Measurements from ENCODE around the gene PDZK1IP1. TPM values are rescaled to one million over a fixed set of nuclear protein-coding genes. Genes with fewer than 3 reads are reported as not detected.

Gene PDZK1IP1
- total and polyA plus RNA-seq, 2 of the 13 experiments (the other 11 are each of a cell fraction or from before 2014, with no cell fraction given), result 0.24 to 1.6 TPM

DNA sequence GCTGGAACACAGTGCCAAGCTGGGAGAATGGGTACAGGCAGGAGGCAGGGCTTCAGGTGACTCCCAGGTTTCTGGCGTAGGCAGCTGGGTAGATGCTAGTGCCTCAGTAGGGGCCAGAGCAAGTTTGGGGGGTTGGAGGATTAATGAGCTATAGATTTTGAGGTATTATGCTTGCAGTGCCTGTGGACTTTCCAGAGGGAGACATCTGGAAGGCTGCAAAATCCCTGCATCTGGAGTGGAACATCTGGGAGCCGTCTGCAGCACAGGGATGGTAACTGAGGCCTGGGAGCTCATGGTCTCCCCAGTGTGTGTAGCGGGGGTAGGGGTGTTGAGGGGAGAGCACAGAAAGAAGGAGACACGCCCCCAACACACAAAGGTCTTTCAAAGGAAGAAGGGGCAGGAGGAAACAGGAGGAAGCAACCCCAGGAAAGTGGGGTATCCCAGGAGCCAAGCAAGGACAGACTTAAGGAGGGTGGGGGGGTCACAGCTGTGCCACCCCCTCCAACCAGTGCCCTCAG lies 2.2 kb upstream of the PDZK1IP1 start:
- H3K9ac ChIP-seq (ENCODE audit: insufficient read depth, low read depth, low read length), result peak overlapping the region; percentile 77
- TSS peak; percentile 82 for BruUV-seq (replicated peaks)
- peak overlapping the region; percentile 92 for H3K27ac ChIP-seq (ENCODE audit: extremely low read length, insufficient read depth, low read length)
- H3K36me3 ChIP-seq (replicated peaks in 1 of 2; ENCODE audit: control insufficient read depth in 1 of 2, insufficient read depth in 2 of 2, low read length in 2 of 2), result no peaks in the 10 kb centered on the region
- 8% methylated on average over 4 of the region's 4 CpGs for WGBS (ENCODE audit: low lambda C conversion rate)
- DNase-seq (ENCODE audit: low spot score), result no peak
- no peaks in the 10 kb centered on the region for H3K27me3 ChIP-seq (ENCODE audit: control insufficient read depth in 1 of 2, insufficient read depth in 2 of 2, low read length in 2 of 2)
- no peak overlapping the region for H2AFZ ChIP-seq (ENCODE audit: low read length)
- H4K20me1 ChIP-seq (ENCODE audit: insufficient read depth, low read length), result no peaks in the 10 kb centered on the region
- no peaks in the 10 kb centered on the region for H3K79me2 ChIP-seq (ENCODE audit: insufficient read depth, low read length)
- peak overlapping the region; percentile 79 for H3K4me2 ChIP-seq (ENCODE audit: low read depth, low read length)
- CTCF ChIA-PET (ENCODE audit: low intra/inter-chr PET ratio, low total read pairs), result interaction anchor here (1.6 to 3.9 kb wide), 2 partner anchors 13 to 71 kb away, joined by 10 to 28 read pairs; no protein-coding TSS in a partner anchor
- peak overlapping the region; percentile 41 to 66 (median 53); a peak in 5 of 6 replicates for H3K4me3 ChIP-seq (replicated peaks in 1 of 3; ENCODE audit: insufficient read depth in 1 of 3, low read depth in 2 of 3, low read length in 3 of 3)
- intact Hi-C loops (cut with micrococcal nuclease; ENCODE audit: unreplicated experiment), result loop anchor here (5.0 kb wide), 1 partner anchor 230 kb away; no protein-coding TSS in a partner anchor
- H3K9me3 ChIP-seq (ENCODE audit: low read length), result no peaks in the 10 kb centered on the region
- ATAC-seq, result peak; percentile 8
- peaks cover 81% of the 10 kb centered on the region for H3K4me1 ChIP-seq (ENCODE audit: insufficient read depth, low read length)
- in situ Hi-C loops (cut with HindIII; ENCODE audit: extremely low pct_ligation_motif_present, low pct_unique_long_range_greater_than_20kb), result loop anchor here (5.0 to 25.0 kb wide), 2 partner anchors 70 to 520 kb away; no protein-coding TSS in a partner anchor
- POLR2A ChIA-PET, result interaction anchor here (1.0 to 8.3 kb wide), 10 partner anchors 9 to 576 kb away, joined by 3 to 168 read pairs (median 8); partner anchors contain the start of genes CMPK1, MOB3C and STIL
- no peak for FAIRE-seq
- TF ChIP-seq ATF7-NPFF (CRISPR knock-in tag; IDR thresholded peaks at IDR 0.05; ENCODE audit: low read depth) (0 out of 2 replicates have a peak, but pooled peaks have one; percentile 7), TCF12 (IDR thresholded peaks at IDR 0.05) (no peak), TCF12 (CRISPR knock-in tag; IDR thresholded peaks at IDR 0.05) (0 out of 2 replicates have a peak, but pooled peaks have one; percentile 4), PHB2 (IDR thresholded peaks at IDR 0.05; ENCODE audit: partially characterized antibody) (no peak), ZNF629 (CRISPR knock-in tag; conservative IDR thresholded peaks at IDR 0.05) (0 out of 2 replicates have a peak, but pooled peaks have one; percentile 61), ZNF883 (CRISPR knock-in tag; IDR thresholded peaks at IDR 0.05; ENCODE audit: not compliant biosample characterization) (no peak), ZNF788 (CRISPR knock-in tag; IDR thresholded peaks at IDR 0.05; ENCODE audit: borderline replicate concordance) (peak; percentile 13; the same call in 1 of the 2 replicates), SP2 (CRISPR knock-in tag; IDR thresholded peaks at IDR 0.05) (0 out of 2 replicates have a peak, but pooled peaks have one; percentile 3), NAIF1 (CRISPR knock-in tag; IDR thresholded peaks at IDR 0.05; ENCODE audit: borderline replicate concordance) (no peak), ARID2 (CRISPR knock-in tag; IDR thresholded peaks at IDR 0.05; ENCODE audit: borderline replicate concordance) (peak; percentile 82; the same call in 1 of the 2 replicates), TBX2 (CRISPR knock-in tag; IDR thresholded peaks at IDR 0.05; ENCODE audit: borderline replicate concordance) (0 out of 2 replicates have a peak, but pooled peaks have one; percentile 1), SMYD3 (CRISPR knock-in tag; IDR thresholded peaks at IDR 0.05) (0 out of 2 replicates have a peak, but pooled peaks have one; percentile 48), HOXD1 (CRISPR knock-in tag; IDR thresholded peaks at IDR 0.05) (no peak)
- TF ChIP-seq, protein P1, sequence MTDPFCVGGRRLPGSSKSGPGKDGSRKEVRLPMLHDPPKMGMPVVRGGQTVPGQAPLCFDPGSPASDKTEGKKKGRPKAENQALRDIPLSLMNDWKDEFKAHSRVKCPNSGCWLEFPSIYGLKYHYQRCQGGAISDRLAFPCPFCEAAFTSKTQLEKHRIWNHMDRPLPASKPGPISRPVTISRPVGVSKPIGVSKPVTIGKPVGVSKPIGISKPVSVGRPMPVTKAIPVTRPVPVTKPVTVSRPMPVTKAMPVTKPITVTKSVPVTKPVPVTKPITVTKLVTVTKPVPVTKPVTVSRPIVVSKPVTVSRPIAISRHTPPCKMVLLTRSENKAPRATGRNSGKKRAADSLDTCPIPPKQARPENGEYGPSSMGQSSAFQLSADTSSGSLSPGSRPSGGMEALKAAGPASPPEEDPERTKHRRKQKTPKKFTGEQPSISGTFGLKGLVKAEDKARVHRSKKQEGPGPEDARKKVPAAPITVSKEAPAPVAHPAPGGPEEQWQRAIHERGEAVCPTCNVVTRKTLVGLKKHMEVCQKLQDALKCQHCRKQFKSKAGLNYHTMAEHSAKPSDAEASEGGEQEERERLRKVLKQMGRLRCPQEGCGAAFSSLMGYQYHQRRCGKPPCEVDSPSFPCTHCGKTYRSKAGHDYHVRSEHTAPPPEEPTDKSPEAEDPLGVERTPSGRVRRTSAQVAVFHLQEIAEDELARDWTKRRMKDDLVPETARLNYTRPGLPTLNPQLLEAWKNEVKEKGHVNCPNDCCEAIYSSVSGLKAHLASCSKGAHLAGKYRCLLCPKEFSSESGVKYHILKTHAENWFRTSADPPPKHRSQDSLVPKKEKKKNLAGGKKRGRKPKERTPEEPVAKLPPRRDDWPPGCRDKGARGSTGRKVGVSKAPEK (CRISPR knock-in tag; IDR thresholded peaks at IDR 0.05; ENCODE audit: borderline replicate concordance), result 0 out of 2 replicates have a peak, but pooled peaks have one; percentile 7
- TF ChIP-seq, protein P2, sequence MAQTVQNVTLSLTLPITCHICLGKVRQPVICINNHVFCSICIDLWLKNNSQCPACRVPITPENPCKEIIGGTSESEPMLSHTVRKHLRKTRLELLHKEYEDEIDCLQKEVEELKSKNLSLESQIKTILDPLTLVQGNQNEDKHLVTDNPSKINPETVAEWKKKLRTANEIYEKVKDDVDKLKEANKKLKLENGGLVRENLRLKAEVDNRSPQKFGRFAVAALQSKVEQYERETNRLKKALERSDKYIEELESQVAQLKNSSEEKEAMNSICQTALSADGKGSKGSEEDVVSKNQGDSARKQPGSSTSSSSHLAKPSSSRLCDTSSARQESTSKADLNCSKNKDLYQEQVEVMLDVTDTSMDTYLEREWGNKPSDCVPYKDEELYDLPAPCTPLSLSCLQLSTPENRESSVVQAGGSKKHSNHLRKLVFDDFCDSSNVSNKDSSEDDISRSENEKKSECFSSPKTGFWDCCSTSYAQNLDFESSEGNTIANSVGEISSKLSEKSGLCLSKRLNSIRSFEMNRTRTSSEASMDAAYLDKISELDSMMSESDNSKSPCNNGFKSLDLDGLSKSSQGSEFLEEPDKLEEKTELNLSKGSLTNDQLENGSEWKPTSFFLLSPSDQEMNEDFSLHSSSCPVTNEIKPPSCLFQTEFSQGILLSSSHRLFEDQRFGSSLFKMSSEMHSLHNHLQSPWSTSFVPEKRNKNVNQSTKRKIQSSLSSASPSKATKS (CRISPR knock-in tag; IDR thresholded peaks at IDR 0.05), result 0 out of 2 replicates have a peak, but pooled peaks have one; percentile 20
- TF ChIP-seq, protein P3, sequence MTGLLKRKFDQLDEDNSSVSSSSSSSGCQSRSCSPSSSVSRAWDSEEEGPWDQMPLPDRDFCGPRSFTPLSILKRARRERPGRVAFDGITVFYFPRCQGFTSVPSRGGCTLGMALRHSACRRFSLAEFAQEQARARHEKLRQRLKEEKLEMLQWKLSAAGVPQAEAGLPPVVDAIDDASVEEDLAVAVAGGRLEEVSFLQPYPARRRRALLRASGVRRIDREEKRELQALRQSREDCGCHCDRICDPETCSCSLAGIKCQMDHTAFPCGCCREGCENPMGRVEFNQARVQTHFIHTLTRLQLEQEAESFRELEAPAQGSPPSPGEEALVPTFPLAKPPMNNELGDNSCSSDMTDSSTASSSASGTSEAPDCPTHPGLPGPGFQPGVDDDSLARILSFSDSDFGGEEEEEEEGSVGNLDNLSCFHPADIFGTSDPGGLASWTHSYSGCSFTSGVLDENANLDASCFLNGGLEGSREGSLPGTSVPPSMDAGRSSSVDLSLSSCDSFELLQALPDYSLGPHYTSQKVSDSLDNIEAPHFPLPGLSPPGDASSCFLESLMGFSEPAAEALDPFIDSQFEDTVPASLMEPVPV (CRISPR knock-in tag; IDR thresholded peaks at IDR 0.05), result 0 out of 2 replicates have a peak, but pooled peaks have one; percentile 38

All from HepG2 (cell line).